BLaER1 treated with 17β-estradiol and CSF1 and Interleukin-3, amounts not matched to agents 10 nM and 100 nM (cell line): ENCODE measurements around the gene ADGRD1.
"Not testable (repeated sequence)": the region's sequence is repeated elsewhere in the genome, so short reads cannot be mapped to it uniquely, and the experiment has no call there.

Experiments used
- H3K27ac ChIP-seq, 11 experiments: shearing (Covaris generic); formaldehyde crosslinking; 2 replicates each; pipeline ENCODE4 v1.8.1; 2022
- H3K27me3 ChIP-seq, 11 experiments: shearing (Covaris generic); formaldehyde crosslinking; 2 replicates each; pipeline ENCODE4 v1.8.1; 2022
- H3K36me3 ChIP-seq, 11 experiments: shearing (Covaris generic); formaldehyde crosslinking; 2 replicates each; pipeline ENCODE4 v1.8.1; 2022
- H3K4me1 ChIP-seq, 10 experiments: shearing (Covaris generic); formaldehyde crosslinking; 2 replicates each; pipeline ENCODE4 v1.8.1; 2022
- H3K4me2 ChIP-seq, 11 experiments: shearing (Covaris generic); formaldehyde crosslinking; 2 replicates each; pipeline ENCODE4 v1.8.1; 2022
- H3K4me3 ChIP-seq, 10 experiments: shearing (Covaris generic); formaldehyde crosslinking; 2 replicates each; pipeline ENCODE4 v1.8.1; 2022
- H3K9ac ChIP-seq, 11 experiments: shearing (Covaris generic); formaldehyde crosslinking; 2 replicates each; pipeline ENCODE4 v1.8.1; 2022
- H3K9me3 ChIP-seq, 11 experiments: shearing (Covaris generic); formaldehyde crosslinking; replicated peaks in 1 of 11; 2 replicates each; pipeline ENCODE4 v1.8.1; 2022
- H4K20me1 ChIP-seq, 11 experiments: shearing (Covaris generic); formaldehyde crosslinking; 2 replicates each; pipeline ENCODE4 v1.8.1; 2022
- Cebpa-rat ChIP-seq, 11 experiments: shearing (Covaris generic); IDR thresholded peaks; 2 replicates each; pipeline ENCODE4 v1.8.1; 2022

The ADGRD1 gene

GRCh38 chr12:131065801-131066200 is 112.1 kb downstream of the ADGRD1 start:
- peaks cover 0 to 17% (median 9%) of the 10 kb centered on the region in 11 experiments; a peak in 18 of 22 replicates for H3K9me3 ChIP-seq
- 0 out of 22 replicates have a peak, but pooled peaks cover 0 to 5% (median 0%) of the 10 kb centered on the region in 11 experiments for H4K20me1 ChIP-seq
- peak overlapping the region in 4 of 10 experiments; percentile 28 to 47 (median 32); a peak in 7 of 20 replicates for H3K4me3 ChIP-seq
- peak overlapping the region in 7 of 11 experiments; percentile 8 to 92 (median 77); a peak in 12 of 22 replicates for H3K27ac ChIP-seq
- H3K27me3 ChIP-seq, result peaks cover 0 to 30% (median 0%) of the 10 kb centered on the region in 11 experiments; a peak in 5 of 22 replicates
- H3K4me1 ChIP-seq, result peaks cover 45 to 80% (median 64%) of the 10 kb centered on the region in 10 experiments
- no peak for TF ChIP-seq Cebpa-rat (IDR thresholded peaks at IDR 0.05)
- peak overlapping the region in 7 of 11 experiments; percentile 8 to 83 (median 65); a peak in 13 of 22 replicates for H3K9ac ChIP-seq
- H3K4me2 ChIP-seq, result peak overlapping the region; percentile 56 to 97 (median 80)
- H3K36me3 ChIP-seq, result no peaks in the 10 kb centered on the region

DNA sequence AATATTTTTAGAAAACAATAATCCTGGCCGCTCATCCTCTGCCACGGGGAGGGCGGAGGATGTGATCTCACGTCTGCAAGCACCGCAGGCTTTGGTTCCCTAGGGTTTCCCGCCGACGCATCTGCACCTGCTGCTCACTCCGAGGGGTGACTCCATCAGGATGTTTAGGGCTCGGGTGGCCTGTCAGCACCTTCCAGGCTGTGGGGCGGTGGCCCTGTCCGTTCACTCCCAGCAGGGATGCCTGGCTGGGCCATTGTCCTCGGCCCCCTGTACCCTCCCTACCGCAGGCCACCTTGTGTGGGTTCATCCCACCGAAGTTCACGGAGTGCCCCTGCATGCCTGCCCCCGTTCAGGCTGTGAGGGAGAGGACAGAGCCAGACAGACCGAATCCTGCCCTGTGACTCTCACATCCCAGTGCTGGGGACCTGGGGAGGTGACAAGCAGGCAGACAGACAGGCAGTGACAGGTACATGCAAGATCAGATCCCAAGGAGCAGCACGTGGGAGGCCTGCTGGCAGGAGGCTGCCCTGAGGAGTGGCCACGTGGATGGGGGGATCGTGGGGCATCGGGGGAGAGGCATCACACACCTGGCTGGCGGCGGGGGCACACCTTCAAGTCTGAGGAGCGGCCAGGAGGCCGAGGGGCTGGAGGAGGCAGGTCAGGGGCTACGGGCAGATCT is 112.6 kb downstream of the ADGRD1 start:
- no peak for TF ChIP-seq Cebpa-rat (IDR thresholded peaks at IDR 0.05)
- Histone ChIP-seq H3K4me3 (peak overlapping the region in 3 of 10 experiments; percentile 29 to 47 (median 36); a peak in 6 of 20 replicates), H4K20me1 (0 out of 22 replicates have a peak, but pooled peaks cover 0 to 5% (median 0%) of the 10 kb centered on the region in 11 experiments), H3K27me3 (peaks cover 0 to 30% (median 0%) of the 10 kb centered on the region in 11 experiments; a peak in 5 of 22 replicates), H3K9me3 (peaks cover 0 to 22% (median 10%) of the 10 kb centered on the region in 11 experiments; a peak in 19 of 22 replicates), H3K9ac (peak overlapping the region in 6 of 11 experiments; percentile 35 to 83 (median 70); a peak in 9 of 22 replicates), H3K4me2 (peak overlapping the region; percentile 56 to 97 (median 80)), H3K4me1 (peaks cover 40 to 75% (median 59%) of the 10 kb centered on the region in 10 experiments), H3K36me3 (no peaks in the 10 kb centered on the region), H3K27ac (peak overlapping the region in 5 of 11 experiments; percentile 25 to 92 (median 81); a peak in 9 of 22 replicates)

- H3K4me2 ChIP-seq, result peak overlapping the region in 10 of 11 experiments; percentile 56 to 97 (median 86); a peak in 19 of 22 replicates
- H3K9ac ChIP-seq, result peak overlapping the region in 4 of 11 experiments; percentile 65 to 83 (median 78); a peak in 7 of 22 replicates
- TF ChIP-seq Cebpa-rat (IDR thresholded peaks at IDR 0.05), result no peak
Observed at GRCh38 chr12:131066886-131067490, 113.3 kb downstream of the ADGRD1 start.

GRCh38 chr12:131067981-131068851 is 114.5 kb downstream of the ADGRD1 start:
- H3K27me3 ChIP-seq, result peaks cover 0 to 31% (median 0%) of the 10 kb centered on the region in 11 experiments; a peak in 5 of 22 replicates
- peak overlapping the region in 6 of 11 experiments; percentile 22 to 48 (median 40); a peak in 8 of 22 replicates for H3K4me2 ChIP-seq
- no peak overlapping the region for H3K4me3 ChIP-seq
- no peaks in the 10 kb centered on the region for H3K36me3 ChIP-seq
- no peak overlapping the region for H3K9ac ChIP-seq
- H3K9me3 ChIP-seq, result peaks cover 0 to 18% (median 11%) of the 10 kb centered on the region in 11 experiments; a peak in 14 of 22 replicates
- peak overlapping the region in 1 of 11 experiments; percentile 35; a peak in 2 of 22 replicates for H3K27ac ChIP-seq
- H3K4me1 ChIP-seq, result peaks cover 35 to 74% (median 57%) of the 10 kb centered on the region in 10 experiments
- H4K20me1 ChIP-seq, result 0 out of 22 replicates have a peak, but pooled peaks cover 0 to 7% (median 0%) of the 10 kb centered on the region in 11 experiments
- no peak for TF ChIP-seq Cebpa-rat (IDR thresholded peaks at IDR 0.05)

More at GRCh38 chr12:131066886-131067490, 113.3 kb downstream of the ADGRD1 start:
- H3K4me3 ChIP-seq, result peak overlapping the region in 1 of 10 experiments; percentile 47; a peak in 1 of 20 replicates
- peaks cover 0 to 18% (median 8%) of the 10 kb centered on the region in 11 experiments; a peak in 19 of 22 replicates for H3K9me3 ChIP-seq
- peaks cover 0 to 30% (median 0%) of the 10 kb centered on the region in 11 experiments; a peak in 5 of 22 replicates for H3K27me3 ChIP-seq
- H4K20me1 ChIP-seq, result 0 out of 22 replicates have a peak, but pooled peaks cover 0 to 5% (median 0%) of the 10 kb centered on the region in 11 experiments
- H3K36me3 ChIP-seq, result no peaks in the 10 kb centered on the region
- peak overlapping the region in 4 of 11 experiments; percentile 68 to 92 (median 83); a peak in 7 of 22 replicates for H3K27ac ChIP-seq
- H3K4me1 ChIP-seq, result peaks cover 35 to 71% (median 53%) of the 10 kb centered on the region in 10 experiments

DNA sequence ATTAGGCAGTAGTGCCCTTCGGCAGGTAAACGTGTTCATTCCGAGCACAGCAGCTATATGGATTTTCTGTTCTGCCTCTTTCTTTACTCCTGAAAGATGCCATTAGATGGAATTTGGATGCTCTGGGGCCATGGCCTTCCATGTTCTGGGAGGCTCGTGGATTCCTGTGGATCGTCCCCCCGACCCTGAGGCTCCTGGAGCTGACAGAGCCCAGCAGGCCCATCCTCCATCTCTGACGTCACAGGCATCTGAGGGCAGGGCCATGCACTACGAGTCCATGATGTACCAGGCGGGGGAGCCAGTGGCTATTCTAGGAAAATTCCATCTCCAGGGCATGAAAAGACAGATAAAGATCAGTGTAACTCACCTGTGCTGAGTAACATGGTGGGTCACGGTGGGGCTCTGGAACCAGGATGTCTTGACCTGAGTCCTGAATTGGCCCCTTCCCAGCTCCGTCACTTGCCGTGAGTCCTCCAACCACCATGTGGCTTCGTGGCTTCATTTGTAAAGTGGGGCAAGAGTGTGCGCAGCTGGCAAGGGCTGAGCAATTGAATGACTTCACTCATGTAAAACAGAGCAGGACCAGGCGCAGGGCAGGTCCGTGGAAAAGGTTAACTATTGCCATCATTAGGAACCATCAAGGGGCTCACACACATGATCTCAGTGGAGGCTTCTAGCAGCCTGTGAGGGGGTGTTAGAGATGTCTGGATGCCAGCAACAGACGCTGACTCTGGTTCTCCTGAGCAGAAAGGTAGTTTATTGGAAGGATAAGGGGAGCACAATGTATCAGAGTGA is 115.4 kb downstream of the ADGRD1 start:
- not testable (repeated sequence) for H3K9ac ChIP-seq, H4K20me1 ChIP-seq, H3K36me3 ChIP-seq, H3K27ac ChIP-seq, H3K4me3 ChIP-seq
- Histone ChIP-seq H3K9me3 (peaks cover 0 to 24% (median 18%) of the 10 kb centered on the region in 11 experiments; a peak in 14 of 22 replicates), H3K4me1 (peaks cover 27 to 74% (median 55%) of the 10 kb centered on the region in 10 experiments), H3K27me3 (peaks cover 0 to 39% (median 0%) of the 10 kb centered on the region in 11 experiments; a peak in 5 of 22 replicates), H3K4me2 (peak overlapping the region in 4 of 11 experiments; percentile 39 to 48 (median 44); a peak in 5 of 22 replicates)

DNA sequence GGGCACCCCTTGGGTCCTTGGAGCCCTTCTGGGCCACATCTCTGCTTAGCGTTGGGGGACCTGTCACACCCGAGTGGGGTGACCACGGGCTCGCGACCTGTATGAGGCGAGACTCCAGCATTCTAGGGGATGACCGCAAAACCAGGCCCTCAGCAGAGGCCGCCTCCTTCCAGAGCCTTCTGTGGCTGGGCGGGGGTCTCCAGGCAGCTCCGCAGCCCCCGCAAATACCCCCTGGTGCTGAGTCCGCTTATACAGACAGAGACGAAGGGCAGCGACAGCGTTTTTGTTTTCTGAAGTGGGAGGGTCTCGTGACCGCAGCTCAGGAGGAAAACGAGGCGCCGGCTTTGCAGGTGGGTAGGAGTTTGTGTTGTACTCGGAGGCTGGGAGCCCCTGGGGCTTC is 116.4 kb downstream of the ADGRD1 start:
- not testable (repeated sequence) for H3K36me3 ChIP-seq, H3K4me3 ChIP-seq, H3K27ac ChIP-seq, H3K4me2 ChIP-seq, H4K20me1 ChIP-seq, H3K9ac ChIP-seq
- peaks cover 0 to 24% (median 18%) of the 10 kb centered on the region in 11 experiments; a peak in 14 of 22 replicates for H3K9me3 ChIP-seq
- peaks cover 0 to 37% (median 0%) of the 10 kb centered on the region in 11 experiments; a peak in 5 of 22 replicates for H3K27me3 ChIP-seq
- peaks cover 26 to 74% (median 55%) of the 10 kb centered on the region in 10 experiments for H3K4me1 ChIP-seq

- H3K4me2 ChIP-seq, H3K36me3 ChIP-seq: not testable (repeated sequence)
- peaks cover 0 to 24% (median 18%) of the 10 kb centered on the region in 11 experiments; a peak in 14 of 22 replicates for H3K9me3 ChIP-seq
Observed at GRCh38 chr12:131070668-131071067, 117.0 kb downstream of the ADGRD1 start.

GRCh38 chr12:131071234-131071820 is 117.6 kb downstream of the ADGRD1 start:
- not testable (repeated sequence) for H4K20me1 ChIP-seq, H3K9ac ChIP-seq, H3K4me3 ChIP-seq, H3K27ac ChIP-seq, H3K36me3 ChIP-seq
- Histone ChIP-seq H3K4me2 (peak overlapping the region in 2 of 11 experiments; percentile 23 to 26; a peak in 3 of 22 replicates), H3K4me1 (peaks cover 23 to 74% (median 55%) of the 10 kb centered on the region in 10 experiments), H3K27me3 (peaks cover 0 to 29% (median 0%) of the 10 kb centered on the region in 11 experiments; a peak in 4 of 22 replicates), H3K9me3 (peaks cover 0 to 24% (median 18%) of the 10 kb centered on the region in 11 experiments; a peak in 14 of 22 replicates)

More at GRCh38 chr12:131070668-131071067, 117.0 kb downstream of the ADGRD1 start:
- H3K9ac ChIP-seq, H3K4me3 ChIP-seq, H4K20me1 ChIP-seq, H3K27ac ChIP-seq: not testable (repeated sequence)
- Histone ChIP-seq H3K4me1 (peaks cover 26 to 74% (median 55%) of the 10 kb centered on the region in 10 experiments), H3K27me3 (peaks cover 0 to 32% (median 0%) of the 10 kb centered on the region in 11 experiments; a peak in 5 of 22 replicates)

DNA sequence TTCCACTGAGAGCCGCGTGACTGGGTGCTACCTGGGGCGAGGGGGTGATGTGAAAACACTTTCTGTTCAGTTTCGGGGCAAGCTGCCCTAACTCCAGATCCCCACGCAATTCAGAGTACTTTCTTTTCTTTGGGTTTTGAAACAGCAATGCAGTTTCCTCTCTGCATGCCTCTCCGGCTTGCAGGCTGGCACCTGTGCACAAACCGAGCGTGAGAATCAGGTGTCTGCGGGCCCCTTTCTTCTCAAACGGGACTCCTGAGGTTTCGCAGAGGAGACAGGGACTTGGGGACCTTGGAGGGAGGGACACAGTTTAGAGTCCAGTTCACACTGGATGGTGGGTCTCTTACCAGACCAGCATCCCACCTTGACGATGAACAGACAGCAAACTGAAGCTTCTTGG is 118.2 kb downstream of the ADGRD1 start:
- not testable (repeated sequence) for H3K4me3 ChIP-seq, H4K20me1 ChIP-seq, H3K9ac ChIP-seq, H3K27ac ChIP-seq, H3K36me3 ChIP-seq
- peaks cover 18 to 72% (median 53%) of the 10 kb centered on the region in 10 experiments for H3K4me1 ChIP-seq
- H3K27me3 ChIP-seq, result peaks cover 0 to 22% (median 0%) of the 10 kb centered on the region in 11 experiments; a peak in 4 of 22 replicates
- peaks cover 0 to 24% (median 18%) of the 10 kb centered on the region in 11 experiments; a peak in 14 of 22 replicates for H3K9me3 ChIP-seq
- H3K4me2 ChIP-seq, result peak overlapping the region in 7 of 11 experiments; percentile 7 to 66 (median 42); a peak in 11 of 22 replicates
